ENCODE measurements around the gene FOXN3.
"Not testable (repeated sequence)": the region's sequence is repeated elsewhere in the genome, so short reads cannot be mapped to it uniquely, and the experiment has no call there.

Gene FOXN3

DNA sequence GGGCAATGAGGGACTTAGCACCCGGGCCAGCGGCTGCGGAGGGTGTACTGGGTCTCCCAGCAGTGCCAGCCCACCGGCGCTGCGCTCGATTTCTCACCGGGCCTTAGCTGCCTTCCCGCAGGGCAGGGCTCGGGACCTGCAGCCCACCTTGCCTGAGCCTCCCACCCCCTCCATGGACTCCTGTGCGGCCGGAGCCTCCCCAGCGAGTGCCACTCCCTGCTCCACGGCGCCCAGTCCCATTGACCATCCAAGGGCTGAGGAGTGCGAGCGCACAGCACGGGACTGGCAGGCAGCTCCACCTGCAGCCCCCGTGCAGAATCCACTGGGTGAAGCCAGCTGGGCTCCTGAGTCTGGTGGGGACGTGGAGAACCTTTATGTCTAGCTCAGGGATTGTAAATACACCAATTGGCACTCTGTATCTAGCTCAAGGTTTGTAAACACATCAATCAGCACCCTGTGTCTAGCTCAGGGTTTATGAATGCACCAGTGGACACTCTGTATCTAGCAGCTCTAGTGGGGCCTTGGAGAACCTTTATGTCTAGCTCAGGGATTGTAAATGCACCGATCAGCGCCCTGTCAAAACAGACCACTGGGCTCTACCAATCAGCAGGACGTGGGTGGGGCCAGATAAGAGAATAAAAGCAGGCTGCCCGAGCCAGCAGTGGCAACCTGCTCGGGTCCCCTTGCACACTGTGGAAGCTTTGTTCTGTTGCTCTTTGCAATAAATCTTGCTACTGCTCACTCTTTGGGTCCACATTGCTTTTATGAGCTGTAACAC lies 305.1 kb downstream of the FOXN3 start:
- not testable (repeated sequence) for DNase-seq

DNA sequence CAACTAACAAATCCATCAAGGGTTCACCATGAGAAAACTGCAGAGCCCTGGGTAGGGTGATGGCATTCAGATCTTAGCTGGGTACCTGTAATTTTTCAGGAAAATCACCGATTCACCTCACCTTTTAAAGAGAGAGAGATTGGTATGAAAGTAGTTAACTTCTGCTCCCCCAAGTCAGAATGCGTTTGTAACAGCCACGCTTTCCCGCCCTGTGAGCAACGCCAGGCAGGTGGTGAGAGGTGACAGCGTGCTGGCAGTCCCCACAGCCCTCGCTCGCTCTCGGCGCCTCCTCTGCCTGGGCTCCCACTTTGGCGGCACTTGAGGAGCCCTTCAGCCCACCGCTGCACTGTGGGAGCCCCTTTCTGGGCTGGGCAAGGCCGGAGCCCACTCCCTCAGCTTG lies 305.8 kb downstream of the FOXN3 start:
- not testable (repeated sequence) for DNase-seq

- DNase-seq: no peak
Measured at GRCh38 chr14:89110110-89110509, 306.9 kb downstream of the FOXN3 start.

GRCh38 chr14:89108608-89109007 lies 308.4 kb downstream of the FOXN3 start:
- no peak for DNase-seq

GRCh38 chr14:89107626-89108025 lies 309.4 kb downstream of the FOXN3 start:
- DNase-seq: no peak

Data from NCI-H2081 treated with DMSO at 0.1 percent for 48 hours (cell line).